Nephron (organoid): ENCODE results near the gene PRPSAP2.

ENCODE experiments used
- H3K27ac Mint-ChIP-seq, 3 experiments: 2 replicates each; pipeline ENCODE4 v1.8.0; 2020; ENCODE audit warnings: mixed read lengths in 3 of 3, mild to moderate bottlenecking in 2 of 3, moderate library complexity in 1 of 3
- H3K27me3 Mint-ChIP-seq: 2 replicates; pipeline ENCODE4 v1.8.0; 2021; ENCODE audit warnings: low read depth, mild to moderate bottlenecking, moderate library complexity, mixed read lengths
- H3K36me3 Mint-ChIP-seq: 2 replicates; pipeline ENCODE4 v1.8.0; 2020; ENCODE audit warnings: low read depth, mixed read lengths
- H3K4me1 Mint-ChIP-seq: 2 replicates; pipeline ENCODE4 v1.8.0; 2020; ENCODE audit warnings: mixed read lengths
- H3K4me3 Mint-ChIP-seq, 3 experiments: 2 replicates each; pipeline ENCODE4 v1.8.0; 2020; ENCODE audit warnings: mild to moderate bottlenecking in 3 of 3, mixed read lengths in 3 of 3, moderate library complexity in 2 of 3
- H3K9me3 Mint-ChIP-seq: 2 replicates; pipeline ENCODE4 v1.8.0; 2020; ENCODE audit warnings: mixed read lengths
- CTCF ChIP-seq, 3 experiments: fragments of 200-600 bp; sonication (generic); IDR thresholded peaks; one replicate each; pipeline ENCODE4 v1.5.0; 2021; ENCODE audit warnings: antibody characterized with exemption in 3 of 3; ENCODE audit not compliant: unreplicated experiment in 3 of 3

Gene PRPSAP2

GRCh38 chr17:18888766-18889290, 30.9 kb downstream of the PRPSAP2 start:
- Mint-ChIP-seq H3K27me3 (no peaks in the 10 kb centered on the region), H3K4me3 (no peak overlapping the region), H3K9me3 (peaks cover 5% of the 10 kb centered on the region), H3K27ac (peak overlapping the region; percentile 28 to 86 (median 81)), H3K36me3 (peaks cover 77% of the 10 kb centered on the region), H3K4me1 (peaks cover 9% of the 10 kb centered on the region)
- no peak for TF ChIP-seq CTCF (IDR thresholded peaks at IDR 0.05; ENCODE audit: unreplicated experiment in 3 of 3)

DNA sequence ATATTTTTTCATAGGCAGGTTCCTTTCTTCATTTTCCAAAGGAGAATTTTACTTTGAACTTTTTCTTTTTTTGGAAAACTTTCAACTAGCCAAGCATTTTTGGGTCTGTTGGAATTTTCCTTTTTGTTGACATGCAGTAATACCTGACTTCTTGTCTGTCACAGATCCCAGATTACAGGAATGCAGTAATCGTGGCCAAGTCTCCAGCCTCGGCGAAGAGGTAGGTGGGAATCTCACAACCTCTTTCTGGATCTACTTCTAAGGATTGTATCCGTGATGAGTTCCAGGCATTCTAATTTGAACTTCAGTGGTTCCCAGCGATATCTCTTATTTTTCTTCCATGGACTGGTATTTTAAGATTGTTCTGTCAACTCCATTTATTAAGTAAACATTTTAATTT, 31.7 kb downstream of the PRPSAP2 start:
- H3K27me3 Mint-ChIP-seq, result no peaks in the 10 kb centered on the region
- no peak overlapping the region for H3K4me3 Mint-ChIP-seq
- peaks cover 9% of the 10 kb centered on the region for H3K4me1 Mint-ChIP-seq
- H3K27ac Mint-ChIP-seq, result peak overlapping the region in 2 of 3 experiments; percentile 28 to 57
- TF ChIP-seq CTCF (IDR thresholded peaks at IDR 0.05; ENCODE audit: unreplicated experiment in 3 of 3), result no peak
- H3K9me3 Mint-ChIP-seq, result peaks cover 5% of the 10 kb centered on the region
- H3K36me3 Mint-ChIP-seq, result peaks cover 81% of the 10 kb centered on the region

GRCh38 chr17:18891541-18891940, 33.6 kb downstream of the PRPSAP2 start:
- H3K9me3 Mint-ChIP-seq, result peaks cover 14% of the 10 kb centered on the region
- peaks cover 9% of the 10 kb centered on the region for H3K4me1 Mint-ChIP-seq
- no peaks in the 10 kb centered on the region for H3K27me3 Mint-ChIP-seq
- H3K36me3 Mint-ChIP-seq, result peaks cover 87% of the 10 kb centered on the region
- TF ChIP-seq CTCF (IDR thresholded peaks at IDR 0.05; ENCODE audit: unreplicated experiment in 3 of 3), result no peak
- H3K27ac Mint-ChIP-seq, result no peak overlapping the region
- no peak overlapping the region for H3K4me3 Mint-ChIP-seq

GRCh38 chr17:18896146-18896545, 38.2 kb downstream of the PRPSAP2 start:
- TF ChIP-seq CTCF (IDR thresholded peaks at IDR 0.05; ENCODE audit: unreplicated experiment in 3 of 3), result no peak
- peaks cover 97% of the 10 kb centered on the region for H3K36me3 Mint-ChIP-seq
- no peak overlapping the region for H3K4me3 Mint-ChIP-seq
- peaks cover 37% of the 10 kb centered on the region for H3K9me3 Mint-ChIP-seq
- no peaks in the 10 kb centered on the region for H3K27me3 Mint-ChIP-seq
- H3K4me1 Mint-ChIP-seq, result no peaks in the 10 kb centered on the region
- H3K27ac Mint-ChIP-seq, result no peak overlapping the region

DNA sequence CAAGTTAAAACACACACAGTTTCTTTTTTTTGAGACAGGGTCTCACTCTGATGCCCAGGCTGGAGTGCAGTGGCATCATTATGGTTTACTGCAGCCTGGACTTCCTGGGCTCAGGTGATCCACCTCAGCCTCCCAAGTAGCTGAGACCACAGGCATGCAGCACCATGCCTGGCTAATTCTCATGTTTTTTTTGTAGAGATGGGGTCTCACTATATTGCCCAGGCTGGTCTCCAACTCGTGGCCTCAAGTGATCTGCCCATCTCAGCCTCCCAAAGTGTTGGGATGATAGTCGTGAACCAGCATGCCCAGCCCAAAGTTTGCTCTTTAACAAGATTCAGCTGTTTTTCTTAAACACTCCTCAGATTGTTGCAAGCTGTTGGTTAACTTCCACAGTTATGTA, 39.0 kb downstream of the PRPSAP2 start:
- H3K9me3 Mint-ChIP-seq, result peaks cover 34% of the 10 kb centered on the region
- H3K4me1 Mint-ChIP-seq, result no peaks in the 10 kb centered on the region
- no peak overlapping the region for H3K4me3 Mint-ChIP-seq
- no peak for TF ChIP-seq CTCF (IDR thresholded peaks at IDR 0.05; ENCODE audit: unreplicated experiment in 3 of 3)
- H3K27me3 Mint-ChIP-seq, result no peaks in the 10 kb centered on the region
- peaks cover 97% of the 10 kb centered on the region for H3K36me3 Mint-ChIP-seq
- H3K27ac Mint-ChIP-seq, result no peak overlapping the region

DNA sequence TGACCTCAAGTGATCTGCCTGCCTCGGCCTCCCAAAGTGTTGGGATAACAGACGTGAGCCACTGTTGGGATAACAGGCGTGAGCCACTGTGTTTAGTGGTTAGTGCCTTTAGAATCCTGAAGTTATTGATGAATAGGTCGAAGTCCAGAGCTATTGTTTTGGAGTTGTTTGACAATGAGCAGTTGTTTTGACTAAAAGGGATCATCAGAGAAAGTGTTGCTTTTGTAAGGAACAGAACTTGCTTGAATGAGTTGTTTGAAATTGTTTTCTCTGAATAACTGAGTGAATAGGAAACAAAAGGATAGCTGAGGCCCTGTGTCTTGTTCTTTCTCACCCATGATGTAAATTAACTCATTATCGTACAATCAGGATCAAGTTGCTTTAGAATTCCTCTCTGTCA, 46.6 kb downstream of the PRPSAP2 start:
- Mint-ChIP-seq H3K27ac (no peak overlapping the region), H3K27me3 (no peaks in the 10 kb centered on the region)

More for the DNA sequence above, 46.6 kb downstream of the PRPSAP2 start:
- H3K36me3 Mint-ChIP-seq, result peaks cover 73% of the 10 kb centered on the region
- H3K9me3 Mint-ChIP-seq, result peaks cover 6% of the 10 kb centered on the region
- TF ChIP-seq CTCF (IDR thresholded peaks at IDR 0.05; ENCODE audit: unreplicated experiment in 3 of 3), result no peak
- no peaks in the 10 kb centered on the region for H3K4me1 Mint-ChIP-seq
- H3K4me3 Mint-ChIP-seq, result no peak overlapping the region
